WTC11 (cell line): ENCODE measurements around the gene CEP295NL. TPM values are rescaled to one million over a fixed set of nuclear protein-coding genes. Genes with fewer than 3 reads are reported as not detected.

ENCODE experiments used
- ATAC-seq: fragments of 200-7000 bp; cut with Tn5 transposase; 2 replicates; pipeline ENCODE4 v1.10.0; 2021; ENCODE audit warnings: mild to moderate bottlenecking, moderate library complexity
- CTCF ChIA-PET: fragments of 300-600 bp; sonication (Branson Sonifier 250); formaldehyde crosslinking; loops from one replicate; lab custom pipeline; 2021; ENCODE audit warnings: antibody characterized with exemption; lab: Charles Lee
- POLR2A ChIA-PET: fragments of 350-600 bp; sonication (Branson Sonifier 250); formaldehyde crosslinking; loops from one replicate; lab custom pipeline; 2021; ENCODE audit warnings: antibody characterized with exemption; lab: Charles Lee
- DNase-seq: peaks from one replicate; pipeline ENCODE4 v3.0.0; 2021; ENCODE audit warnings: low spot score
- H3K27ac Mint-ChIP-seq: 2 replicates; pipeline ENCODE4 v1.8.0; 2021; ENCODE audit warnings: mixed read lengths
- H3K27me3 Mint-ChIP-seq: 2 replicates; pipeline ENCODE4 v1.8.0; 2021; ENCODE audit warnings: low read depth, mild to moderate bottlenecking, moderate library complexity, mixed read lengths
- H3K36me3 Mint-ChIP-seq: 2 replicates; pipeline ENCODE4 v1.8.0; 2021; ENCODE audit warnings: mixed read lengths
- H3K4me1 Mint-ChIP-seq: 2 replicates; pipeline ENCODE4 v1.8.0; 2022; ENCODE audit warnings: mixed read lengths
- H3K4me3 Mint-ChIP-seq: 2 replicates; pipeline ENCODE4 v1.8.0; 2021; ENCODE audit warnings: mild to moderate bottlenecking, moderate library complexity, mixed read lengths
- H3K9me3 Mint-ChIP-seq: 2 replicates; pipeline ENCODE4 v1.8.0; 2021; ENCODE audit warnings: mixed read lengths
- CBFB ChIP-seq: sonication (generic); formaldehyde crosslinking; IDR thresholded peaks from 2 replicates; pipeline ENCODE4 v1.8.1; 2022; ENCODE audit warnings: mild to moderate bottlenecking, low read depth, missing genetic modification reagents
- CREM ChIP-seq: sonication (generic); formaldehyde crosslinking; IDR thresholded peaks from 2 replicates; pipeline ENCODE4 v1.8.1; 2022; ENCODE audit warnings: mild to moderate bottlenecking, missing genetic modification reagents, moderate library complexity
- ETV6 ChIP-seq: sonication (generic); formaldehyde crosslinking; IDR thresholded peaks from 2 replicates; pipeline ENCODE4 v1.8.1; 2022; ENCODE audit warnings: mild to moderate bottlenecking, missing genetic modification reagents
- NFE2L1 ChIP-seq: sonication (generic); formaldehyde crosslinking; IDR thresholded peaks from 2 replicates; pipeline ENCODE4 v1.8.1; 2023; ENCODE audit warnings: missing genetic modification reagents
- NR1H2 ChIP-seq: sonication (generic); formaldehyde crosslinking; IDR thresholded peaks from 2 replicates; pipeline ENCODE4 v1.9.0; 2021; ENCODE audit warnings: mild to moderate bottlenecking, moderate library complexity, missing genetic modification reagents
- NR2C2 ChIP-seq: sonication (generic); formaldehyde crosslinking; IDR thresholded peaks from 2 replicates; pipeline ENCODE4 v1.8.0; 2022; ENCODE audit warnings: mild to moderate bottlenecking, missing genetic modification reagents
- RELA ChIP-seq: sonication (generic); formaldehyde crosslinking; IDR thresholded peaks from 2 replicates; pipeline ENCODE4 v1.8.1; 2022; ENCODE audit warnings: missing genetic modification reagents, mild to moderate bottlenecking, borderline replicate concordance
- ZBTB21 ChIP-seq: sonication (generic); formaldehyde crosslinking; IDR thresholded peaks from 2 replicates; pipeline ENCODE4 v1.8.1; 2023; ENCODE audit warnings: mild to moderate bottlenecking, missing genetic modification reagents, borderline replicate concordance
- ZNF121 ChIP-seq: sonication (generic); formaldehyde crosslinking; IDR thresholded peaks from 2 replicates; pipeline ENCODE4 v1.8.0; 2023; ENCODE audit warnings: missing genetic modification reagents
- ZNF219 ChIP-seq: sonication (generic); formaldehyde crosslinking; IDR thresholded peaks from 2 replicates; pipeline ENCODE4 v1.8.0; 2023; ENCODE audit warnings: missing genetic modification reagents, mild to moderate bottlenecking, borderline replicate concordance
- ZNF263 ChIP-seq: sonication (generic); formaldehyde crosslinking; IDR thresholded peaks from 2 replicates; pipeline ENCODE4 v1.8.1; 2022; ENCODE audit warnings: low read depth, mild to moderate bottlenecking, moderate library complexity, missing genetic modification reagents
- ZNF396 ChIP-seq: fragments of 250-450 bp; sonication (Bioruptor Pico); IDR thresholded peaks from 2 replicates; pipeline ENCODE4 v1.8.0; 2021; ENCODE audit warnings: mild to moderate bottlenecking, moderate library complexity, borderline replicate concordance
- ZNF423 ChIP-seq: fragments of 250-450 bp; sonication (Bioruptor Pico); IDR thresholded peaks from 2 replicates; pipeline ENCODE4 v2.1.2; 2022; ENCODE audit warnings: mild to moderate bottlenecking, moderate library complexity
- total RNA-seq: library from RNA; stranded (reverse); gene quantifications from 3 replicates; pipeline ENCODE4 v1.2.3, GENCODE V29; 2021
- TF ChIP-seq, protein P1 (sequence below): sonication (generic); formaldehyde crosslinking; IDR thresholded peaks from 2 replicates; pipeline ENCODE4 v1.8.0; 2023; ENCODE audit warnings: mild to moderate bottlenecking, missing genetic modification reagents
- TF ChIP-seq, protein P2 (sequence below): sonication (generic); formaldehyde crosslinking; IDR thresholded peaks from 2 replicates; pipeline ENCODE4 v1.8.1; 2022; ENCODE audit warnings: low read depth, missing genetic modification reagents, borderline replicate concordance
- TF ChIP-seq, protein P3 (sequence below): sonication (generic); formaldehyde crosslinking; IDR thresholded peaks from 2 replicates; pipeline ENCODE4 v1.8.0; 2022; ENCODE audit warnings: mild to moderate bottlenecking, missing genetic modification reagents
- TF ChIP-seq, protein P4 (sequence below): sonication (generic); formaldehyde crosslinking; IDR thresholded peaks from 2 replicates; pipeline ENCODE4 v1.8.1; 2023; ENCODE audit warnings: mild to moderate bottlenecking, missing genetic modification reagents
- TF ChIP-seq, protein P5 (sequence below): sonication (generic); formaldehyde crosslinking; IDR thresholded peaks from 2 replicates; pipeline ENCODE4 v1.8.1; 2023; ENCODE audit warnings: mild to moderate bottlenecking, moderate library complexity, missing genetic modification reagents
- TF ChIP-seq, protein P6 (sequence below): sonication (generic); formaldehyde crosslinking; conservative IDR thresholded peaks from 2 replicates; pipeline ENCODE4 v1.8.1; 2023; ENCODE audit warnings: mild to moderate bottlenecking, low read depth, missing genetic modification reagents, moderate library complexity

CEP295NL gene
- total RNA-seq, 1 experiment from 2014 or later, result 0.61 TPM

DNA sequence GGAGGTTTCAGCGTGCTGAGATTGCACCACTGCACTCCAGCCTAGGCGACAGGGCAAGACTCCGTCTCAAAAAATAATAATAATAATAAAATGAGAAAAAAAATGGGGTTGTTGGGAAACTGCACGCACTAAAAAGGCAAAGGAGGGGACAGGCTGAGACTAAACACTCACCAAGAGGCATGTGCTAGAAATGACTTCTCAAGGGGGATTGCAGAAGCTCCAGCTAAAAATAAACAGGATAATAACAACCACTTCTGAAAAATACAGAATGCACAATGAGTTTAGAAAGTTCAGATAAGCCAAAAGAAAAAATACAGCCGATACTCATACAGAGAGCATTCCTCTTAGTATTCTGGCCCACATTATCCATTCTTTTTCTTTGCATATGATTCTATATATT is 37.3 kb upstream of the CEP295NL start:
- Mint-ChIP-seq H3K27me3 (no peaks in the 10 kb centered on the region), H3K4me1 (no peaks in the 10 kb centered on the region), H3K9me3 (no peaks in the 10 kb centered on the region), H3K27ac (no peak overlapping the region), H3K4me3 (no peak overlapping the region), H3K36me3 (no peaks in the 10 kb centered on the region)
- ChIA-PET CTCF (interaction anchor here (0.9 to 1.3 kb wide), 5 partner anchors 31 to 461 kb away, joined by 3 to 6 read pairs (median 3); no protein-coding TSS in a partner anchor), POLR2A (no interaction called here)
- DNase-seq (no peak), ATAC-seq (no peak)
- TF ChIP-seq ZNF423 (CRISPR knock-in tag) (no peak), NR1H2 (CRISPR knock-in tag) (no peak), NFE2L1 (CRISPR knock-in tag) (no peak), ZBTB21 (CRISPR knock-in tag) (no peak), RELA (CRISPR knock-in tag) (no peak), NR2C2 (no peak)
- TF ChIP-seq, protein P1, sequence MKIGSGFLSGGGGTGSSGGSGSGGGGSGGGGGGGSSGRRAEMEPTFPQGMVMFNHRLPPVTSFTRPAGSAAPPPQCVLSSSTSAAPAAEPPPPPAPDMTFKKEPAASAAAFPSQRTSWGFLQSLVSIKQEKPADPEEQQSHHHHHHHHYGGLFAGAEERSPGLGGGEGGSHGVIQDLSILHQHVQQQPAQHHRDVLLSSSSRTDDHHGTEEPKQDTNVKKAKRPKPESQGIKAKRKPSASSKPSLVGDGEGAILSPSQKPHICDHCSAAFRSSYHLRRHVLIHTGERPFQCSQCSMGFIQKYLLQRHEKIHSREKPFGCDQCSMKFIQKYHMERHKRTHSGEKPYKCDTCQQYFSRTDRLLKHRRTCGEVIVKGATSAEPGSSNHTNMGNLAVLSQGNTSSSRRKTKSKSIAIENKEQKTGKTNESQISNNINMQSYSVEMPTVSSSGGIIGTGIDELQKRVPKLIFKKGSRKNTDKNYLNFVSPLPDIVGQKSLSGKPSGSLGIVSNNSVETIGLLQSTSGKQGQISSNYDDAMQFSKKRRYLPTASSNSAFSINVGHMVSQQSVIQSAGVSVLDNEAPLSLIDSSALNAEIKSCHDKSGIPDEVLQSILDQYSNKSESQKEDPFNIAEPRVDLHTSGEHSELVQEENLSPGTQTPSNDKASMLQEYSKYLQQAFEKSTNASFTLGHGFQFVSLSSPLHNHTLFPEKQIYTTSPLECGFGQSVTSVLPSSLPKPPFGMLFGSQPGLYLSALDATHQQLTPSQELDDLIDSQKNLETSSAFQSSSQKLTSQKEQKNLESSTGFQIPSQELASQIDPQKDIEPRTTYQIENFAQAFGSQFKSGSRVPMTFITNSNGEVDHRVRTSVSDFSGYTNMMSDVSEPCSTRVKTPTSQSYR, result no peak
- TF ChIP-seq, protein P2, sequence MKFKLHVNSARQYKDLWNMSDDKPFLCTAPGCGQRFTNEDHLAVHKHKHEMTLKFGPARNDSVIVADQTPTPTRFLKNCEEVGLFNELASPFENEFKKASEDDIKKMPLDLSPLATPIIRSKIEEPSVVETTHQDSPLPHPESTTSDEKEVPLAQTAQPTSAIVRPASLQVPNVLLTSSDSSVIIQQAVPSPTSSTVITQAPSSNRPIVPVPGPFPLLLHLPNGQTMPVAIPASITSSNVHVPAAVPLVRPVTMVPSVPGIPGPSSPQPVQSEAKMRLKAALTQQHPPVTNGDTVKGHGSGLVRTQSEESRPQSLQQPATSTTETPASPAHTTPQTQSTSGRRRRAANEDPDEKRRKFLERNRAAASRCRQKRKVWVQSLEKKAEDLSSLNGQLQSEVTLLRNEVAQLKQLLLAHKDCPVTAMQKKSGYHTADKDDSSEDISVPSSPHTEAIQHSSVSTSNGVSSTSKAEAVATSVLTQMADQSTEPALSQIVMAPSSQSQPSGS (CRISPR knock-in tag), result no peak
- TF ChIP-seq, protein P3, sequence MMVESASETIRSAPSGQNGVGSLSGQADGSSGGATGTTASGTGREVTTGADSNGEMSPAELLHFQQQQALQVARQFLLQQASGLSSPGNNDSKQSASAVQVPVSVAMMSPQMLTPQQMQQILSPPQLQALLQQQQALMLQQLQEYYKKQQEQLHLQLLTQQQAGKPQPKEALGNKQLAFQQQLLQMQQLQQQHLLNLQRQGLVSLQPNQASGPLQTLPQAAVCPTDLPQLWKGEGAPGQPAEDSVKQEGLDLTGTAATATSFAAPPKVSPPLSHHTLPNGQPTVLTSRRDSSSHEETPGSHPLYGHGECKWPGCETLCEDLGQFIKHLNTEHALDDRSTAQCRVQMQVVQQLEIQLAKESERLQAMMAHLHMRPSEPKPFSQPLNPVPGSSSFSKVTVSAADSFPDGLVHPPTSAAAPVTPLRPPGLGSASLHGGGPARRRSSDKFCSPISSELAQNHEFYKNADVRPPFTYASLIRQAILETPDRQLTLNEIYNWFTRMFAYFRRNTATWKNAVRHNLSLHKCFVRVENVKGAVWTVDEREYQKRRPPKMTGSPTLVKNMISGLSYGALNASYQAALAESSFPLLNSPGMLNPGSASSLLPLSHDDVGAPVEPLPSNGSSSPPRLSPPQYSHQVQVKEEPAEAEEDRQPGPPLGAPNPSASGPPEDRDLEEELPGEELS (CRISPR knock-in tag), result no peak

DNA sequence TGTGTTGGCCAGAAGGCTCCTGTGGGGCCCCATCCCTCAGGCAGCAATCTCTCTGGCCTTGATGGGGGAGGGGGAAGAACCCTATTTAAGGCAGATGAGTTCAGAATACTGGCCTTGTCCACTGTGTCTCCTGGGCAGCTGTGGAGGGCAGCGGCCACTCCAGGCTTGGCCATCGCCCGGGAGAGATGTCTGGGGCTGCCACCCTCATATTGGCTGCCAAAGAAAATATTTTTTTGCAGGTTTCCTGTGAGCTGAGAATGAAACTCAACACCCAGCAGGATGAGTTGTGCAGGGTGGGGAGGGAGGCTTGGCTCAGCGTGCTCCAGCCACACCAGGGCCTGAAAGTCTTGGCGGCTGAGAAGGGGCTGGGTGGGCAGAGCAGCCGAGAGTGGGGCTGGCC is 36.6 kb upstream of the CEP295NL start:
- no peaks in the 10 kb centered on the region for H3K9me3 Mint-ChIP-seq
- no peaks in the 10 kb centered on the region; the same call in 1 of the 2 replicates for H3K4me1 Mint-ChIP-seq
- ChIA-PET CTCF (no interaction called here), POLR2A (no interaction called here)
- DNase-seq (no peak), ATAC-seq (no peak)
- H3K4me3 Mint-ChIP-seq, result no peak overlapping the region
- TF ChIP-seq ZNF121 (CRISPR knock-in tag) (no peak), ETV6 (CRISPR knock-in tag) (no peak), CBFB (CRISPR knock-in tag) (no peak)
- TF ChIP-seq, protein P4, sequence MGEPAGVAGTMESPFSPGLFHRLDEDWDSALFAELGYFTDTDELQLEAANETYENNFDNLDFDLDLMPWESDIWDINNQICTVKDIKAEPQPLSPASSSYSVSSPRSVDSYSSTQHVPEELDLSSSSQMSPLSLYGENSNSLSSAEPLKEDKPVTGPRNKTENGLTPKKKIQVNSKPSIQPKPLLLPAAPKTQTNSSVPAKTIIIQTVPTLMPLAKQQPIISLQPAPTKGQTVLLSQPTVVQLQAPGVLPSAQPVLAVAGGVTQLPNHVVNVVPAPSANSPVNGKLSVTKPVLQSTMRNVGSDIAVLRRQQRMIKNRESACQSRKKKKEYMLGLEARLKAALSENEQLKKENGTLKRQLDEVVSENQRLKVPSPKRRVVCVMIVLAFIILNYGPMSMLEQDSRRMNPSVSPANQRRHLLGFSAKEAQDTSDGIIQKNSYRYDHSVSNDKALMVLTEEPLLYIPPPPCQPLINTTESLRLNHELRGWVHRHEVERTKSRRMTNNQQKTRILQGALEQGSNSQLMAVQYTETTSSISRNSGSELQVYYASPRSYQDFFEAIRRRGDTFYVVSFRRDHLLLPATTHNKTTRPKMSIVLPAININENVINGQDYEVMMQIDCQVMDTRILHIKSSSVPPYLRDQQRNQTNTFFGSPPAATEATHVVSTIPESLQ (CRISPR knock-in tag), result no peak
- no peaks in the 10 kb centered on the region for H3K36me3 Mint-ChIP-seq
- H3K27me3 Mint-ChIP-seq, result no peaks in the 10 kb centered on the region
- H3K27ac Mint-ChIP-seq, result no peak overlapping the region

DNA sequence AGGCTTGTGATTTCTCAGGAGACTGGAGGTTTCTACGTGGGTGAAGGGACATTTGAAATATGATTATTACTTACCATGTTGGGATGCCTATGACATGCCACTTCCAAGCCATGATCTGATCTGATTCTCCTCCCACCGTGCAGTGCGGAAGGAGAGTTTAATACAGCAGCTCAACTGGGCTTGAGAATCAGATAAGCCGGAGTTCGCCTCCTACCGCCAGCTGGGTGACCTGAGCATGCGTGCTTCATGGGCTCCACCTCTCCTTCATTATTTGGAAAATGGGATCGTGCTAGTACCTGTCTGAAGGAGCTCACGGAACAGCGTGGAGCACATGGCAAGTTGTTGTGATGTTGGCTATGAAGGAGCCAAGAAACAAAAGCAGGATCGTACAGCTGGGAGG is 34.6 kb upstream of the CEP295NL start:
- DNase-seq (no peak), ATAC-seq (no peak)
- H3K36me3 Mint-ChIP-seq, result no peaks in the 10 kb centered on the region
- POLR2A ChIA-PET, result interaction anchor here (0.9 kb wide), 1 partner anchor 21 kb away, joined by 3 read pairs; no protein-coding TSS in a partner anchor
- H3K4me3 Mint-ChIP-seq, result no peak overlapping the region
- no peak overlapping the region; the same call in 1 of the 2 replicates for H3K27ac Mint-ChIP-seq
- H3K27me3 Mint-ChIP-seq, result no peaks in the 10 kb centered on the region
- H3K4me1 Mint-ChIP-seq, result peaks cover 4% of the 10 kb centered on the region
- H3K9me3 Mint-ChIP-seq, result no peaks in the 10 kb centered on the region
- CTCF ChIA-PET, result interaction anchor here (1.6 kb wide), 2 partner anchors 34 to 72 kb away, joined by 6 to 8 read pairs; no protein-coding TSS in a partner anchor
- no peak for TF ChIP-seq CREM (CRISPR knock-in tag)
- TF ChIP-seq, protein P5, sequence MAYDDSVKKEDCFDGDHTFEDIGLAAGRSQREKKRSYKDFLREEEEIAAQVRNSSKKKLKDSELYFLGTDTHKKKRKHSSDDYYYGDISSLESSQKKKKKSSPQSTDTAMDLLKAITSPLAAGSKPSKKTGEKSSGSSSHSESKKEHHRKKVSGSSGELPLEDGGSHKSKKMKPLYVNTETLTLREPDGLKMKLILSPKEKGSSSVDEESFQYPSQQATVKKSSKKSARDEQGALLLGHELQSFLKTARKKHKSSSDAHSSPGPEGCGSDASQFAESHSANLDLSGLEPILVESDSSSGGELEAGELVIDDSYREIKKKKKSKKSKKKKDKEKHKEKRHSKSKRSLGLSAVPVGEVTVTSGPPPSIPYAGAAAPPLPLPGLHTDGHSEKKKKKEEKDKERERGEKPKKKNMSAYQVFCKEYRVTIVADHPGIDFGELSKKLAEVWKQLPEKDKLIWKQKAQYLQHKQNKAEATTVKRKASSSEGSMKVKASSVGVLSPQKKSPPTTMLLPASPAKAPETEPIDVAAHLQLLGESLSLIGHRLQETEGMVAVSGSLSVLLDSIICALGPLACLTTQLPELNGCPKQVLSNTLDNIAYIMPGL (CRISPR knock-in tag), result no peak
- no peak for TF ChIP-seq ZNF396 (CRISPR knock-in tag)
- TF ChIP-seq ZNF219 (CRISPR knock-in tag), result no peak
- TF ChIP-seq, protein P6, sequence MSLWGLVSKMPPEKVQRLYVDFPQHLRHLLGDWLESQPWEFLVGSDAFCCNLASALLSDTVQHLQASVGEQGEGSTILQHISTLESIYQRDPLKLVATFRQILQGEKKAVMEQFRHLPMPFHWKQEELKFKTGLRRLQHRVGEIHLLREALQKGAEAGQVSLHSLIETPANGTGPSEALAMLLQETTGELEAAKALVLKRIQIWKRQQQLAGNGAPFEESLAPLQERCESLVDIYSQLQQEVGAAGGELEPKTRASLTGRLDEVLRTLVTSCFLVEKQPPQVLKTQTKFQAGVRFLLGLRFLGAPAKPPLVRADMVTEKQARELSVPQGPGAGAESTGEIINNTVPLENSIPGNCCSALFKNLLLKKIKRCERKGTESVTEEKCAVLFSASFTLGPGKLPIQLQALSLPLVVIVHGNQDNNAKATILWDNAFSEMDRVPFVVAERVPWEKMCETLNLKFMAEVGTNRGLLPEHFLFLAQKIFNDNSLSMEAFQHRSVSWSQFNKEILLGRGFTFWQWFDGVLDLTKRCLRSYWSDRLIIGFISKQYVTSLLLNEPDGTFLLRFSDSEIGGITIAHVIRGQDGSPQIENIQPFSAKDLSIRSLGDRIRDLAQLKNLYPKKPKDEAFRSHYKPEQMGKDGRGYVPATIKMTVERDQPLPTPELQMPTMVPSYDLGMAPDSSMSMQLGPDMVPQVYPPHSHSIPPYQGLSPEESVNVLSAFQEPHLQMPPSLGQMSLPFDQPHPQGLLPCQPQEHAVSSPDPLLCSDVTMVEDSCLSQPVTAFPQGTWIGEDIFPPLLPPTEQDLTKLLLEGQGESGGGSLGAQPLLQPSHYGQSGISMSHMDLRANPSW, result no peak
- no peak for TF ChIP-seq ZNF263 (CRISPR knock-in tag)
